HFFc6 (cell line): ENCODE measurements around the gene COMMD4. TPM values are rescaled to one million over a fixed set of nuclear protein-coding genes. Genes with fewer than 3 reads are reported as not detected.

Source experiments
- microRNA-seq: library from miRNA; unstranded; fragments of <30 nt; microRNA quantifications from one replicate; pipeline ENCODE4, GENCODE V29; 2019
- total RNA-seq, 6 experiments: library from RNA; stranded (reverse); fragmentation: NEBNext Ultra II Directional; extraction: Animal tissue kit (Norgen Biotek cat#: 25700); gene quantifications; 2 replicates in 1 of 6; 3 replicates in 5 of 6; pipeline ENCODE4 v1.2.3, GENCODE V29; 2021

COMMD4 gene
- total RNA-seq, 6 experiments from 2014 or later: 90.1 to 133 (median 109) TPM

Small RNA genes within 50 kb of the gene (microRNA-seq; reads per million reads assigned to microRNA genes)
- not detected for gene MIR631

Other genes starting within 250 kb of the COMMD4 start
- gene C15orf39, start 134.2 kb upstream of the COMMD4 start, total RNA-seq: 10 to 100 TPM in 5 of 6 experiments, 1 to 10 TPM in 1; 8.8 to 14.8 (median 12.0) TPM
- gene GOLGA6C, start 77.7 kb upstream of the COMMD4 start, total RNA-seq: not detected
- not detected for gene GOLGA6D, start 53.2 kb upstream of the COMMD4 start, total RNA-seq
- gene NEIL1, start 11.0 kb downstream of the COMMD4 start, total RNA-seq: 1 to 10 TPM in 4 of 6 experiments, under 1 TPM in 2; 0.83 to 3.6 (median 2.4) TPM
- gene MAN2C1, start 32.5 kb downstream of the COMMD4 start, total RNA-seq: 100 to 1,000 TPM in 4 of 6 experiments, 10 to 100 TPM in 2; 92.8 to 111 (median 105) TPM
- 10 to 100 TPM; 36.6 to 49.3 (median 39.8) TPM for gene SIN3A, start 115.6 kb downstream of the COMMD4 start, total RNA-seq
- gene PTPN9, start 243.3 kb downstream of the COMMD4 start, total RNA-seq: 10 to 100 TPM; 27.9 to 36.3 (median 33.6) TPM